NCI-H2081 treated with DMSO at 0.1 percent for 48 hours (cell line): Measurements from ENCODE around the gene PAK6.

Source experiments
- DNase-seq: peaks from one replicate; lab custom pipeline; 2025; lab: John Stamatoyannopoulos, UW

The PAK6 gene

GRCh38 chr15:40293006-40293405, 54.1 kb downstream of the PAK6 start:
- DNase-seq: no peak

GRCh38 chr15:40293905-40294895, 55.3 kb downstream of the PAK6 start:
- no peak for DNase-seq

GRCh38 chr15:40295297-40295696, 56.4 kb downstream of the PAK6 start:
- DNase-seq: no peak

GRCh38 chr15:40295877-40296560, 57.2 kb downstream of the PAK6 start:
- DNase-seq: no peak

GRCh38 chr15:40296561-40297230, 57.8 kb downstream of the PAK6 start:
- DNase-seq: no peak

- DNase-seq: no peak
Measured at GRCh38 chr15:40297356-40297755, 58.5 kb downstream of the PAK6 start.

- DNase-seq: no peak
Measured at GRCh38 chr15:40298216-40298935, 59.5 kb downstream of the PAK6 start.

GRCh38 chr15:40300367-40300766, 61.5 kb downstream of the PAK6 start:
- DNase-seq: no peak

GRCh38 chr15:40300771-40301170, 61.9 kb downstream of the PAK6 start:
- no peak for DNase-seq

GRCh38 chr15:40301467-40302179, 62.8 kb downstream of the PAK6 start:
- DNase-seq: no peak

- DNase-seq: no peak
Measured at GRCh38 chr15:40302288-40302886, 63.5 kb downstream of the PAK6 start.

- DNase-seq: no peak
Measured at GRCh38 chr15:40302981-40303380, 64.1 kb downstream of the PAK6 start.

- DNase-seq: no peak
Measured at GRCh38 chr15:40303576-40303975, 64.7 kb downstream of the PAK6 start.

GRCh38 chr15:40305281-40305680, 66.4 kb downstream of the PAK6 start:
- DNase-seq: no peak

- no peak for DNase-seq
Measured at GRCh38 chr15:40306371-40306770, 67.5 kb downstream of the PAK6 start.

GRCh38 chr15:40306908-40307307, 68.0 kb downstream of the PAK6 start:
- no peak for DNase-seq

GRCh38 chr15:40307421-40308211, 68.8 kb downstream of the PAK6 start, which contains the start of gene PLCB2:
Gene PLCB2, minus strand, starts transcription at chr15:40307935. Its CDS starts 263 bp downstream, at chr15:40307672.
- no peak for DNase-seq

- no peak for DNase-seq
Measured at GRCh38 chr15:40309344-40309862, 70.5 kb downstream of the PAK6 start.
